HG02623 (cell line): ENCODE results near the gene SCN2B.

Experiments
- ATAC-seq: cut with Tn5 transposase; IDR thresholded peaks from one replicate; pipeline ENCODE4 v1.9.1; 2021; ENCODE audit warnings: moderate library complexity; ENCODE audit not compliant: unreplicated experiment

The SCN2B gene

GRCh38 chr11:118175993-118176777 lies at the start of gene SCN2B:
Gene SCN2B, minus strand, starts transcription at chr11:118176639. Its CDS starts 208 bp downstream, at chr11:118176431.
- ATAC-seq: no peak

DNA sequence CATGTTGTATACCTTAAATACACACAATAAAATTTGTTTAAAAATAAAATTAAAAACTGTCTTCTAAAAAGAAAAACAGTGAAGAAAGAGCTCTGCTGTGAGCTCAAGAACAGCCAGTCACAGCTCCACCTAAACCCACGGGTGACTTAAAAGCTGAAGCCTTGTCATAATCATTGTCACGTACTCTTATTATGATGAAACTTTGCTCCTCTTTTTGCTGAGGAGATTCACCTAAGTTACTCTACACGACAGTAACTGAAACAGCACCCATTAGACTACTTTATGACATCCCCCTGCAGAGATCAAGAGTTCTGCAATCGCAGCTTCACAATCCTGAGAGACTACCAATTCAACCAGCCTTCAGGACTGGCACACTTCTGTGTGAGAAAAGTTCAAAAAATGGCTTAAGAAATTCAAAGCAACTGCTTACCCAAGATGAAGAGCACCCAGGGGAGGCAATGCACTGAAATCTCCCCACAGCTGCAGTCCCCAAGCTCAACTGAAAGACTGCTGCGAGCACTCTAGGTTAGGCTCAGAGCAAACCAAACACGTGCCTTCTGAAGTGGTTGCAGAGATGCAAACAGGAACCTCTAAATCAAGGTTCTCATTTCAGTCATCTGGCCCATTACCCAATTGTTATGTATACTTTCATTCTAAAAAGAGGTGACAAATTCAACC lies 48.2 kb upstream of the SCN2B start, which contains the start of gene JAML:
Gene JAML, minus strand, starts transcription at position 501 of the 678 bp plus-strand sequence. CDS start 10,145 bp downstream, outside the sequence.
- ATAC-seq: no peak

DNA sequence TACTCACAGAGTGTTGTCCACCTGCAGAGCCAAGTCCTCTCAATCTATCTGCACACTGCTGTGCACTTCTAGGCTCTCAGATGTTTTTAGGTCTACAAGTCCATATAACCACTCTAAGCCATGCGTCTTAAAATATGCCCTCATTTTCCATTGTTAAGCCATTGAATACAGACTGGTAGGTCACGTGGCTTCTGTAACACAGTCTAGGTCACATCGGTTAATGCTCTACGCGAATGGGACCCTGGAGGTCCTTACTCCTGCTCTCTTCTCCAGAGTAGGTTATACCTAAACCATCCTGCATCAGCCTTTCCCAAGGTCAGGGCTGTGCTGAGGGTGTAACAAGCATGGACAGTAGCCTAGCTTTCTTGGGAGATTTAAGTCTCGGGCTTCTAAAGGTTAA lies 47.6 kb upstream of the SCN2B start:
- ATAC-seq: no peak

DNA sequence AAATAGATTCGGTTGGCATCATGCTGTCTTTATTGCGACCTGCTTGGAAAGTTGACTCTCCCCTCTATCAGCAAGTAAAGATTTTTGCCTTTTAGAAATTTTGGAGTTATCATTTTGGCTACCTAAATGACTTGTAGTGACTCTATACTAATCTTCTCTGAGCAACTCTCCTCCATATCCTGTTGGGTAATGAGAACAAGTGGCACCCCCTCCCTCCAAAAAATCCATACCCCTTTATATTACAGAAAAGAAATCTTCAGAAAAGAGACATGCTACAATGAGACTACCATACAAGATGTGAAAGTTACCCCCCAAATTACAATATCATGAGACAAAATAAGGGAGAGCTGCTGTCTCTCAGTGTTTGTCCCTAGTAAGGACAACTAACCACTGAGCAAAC lies 47.1 kb upstream of the SCN2B start:
- ATAC-seq: no peak

DNA sequence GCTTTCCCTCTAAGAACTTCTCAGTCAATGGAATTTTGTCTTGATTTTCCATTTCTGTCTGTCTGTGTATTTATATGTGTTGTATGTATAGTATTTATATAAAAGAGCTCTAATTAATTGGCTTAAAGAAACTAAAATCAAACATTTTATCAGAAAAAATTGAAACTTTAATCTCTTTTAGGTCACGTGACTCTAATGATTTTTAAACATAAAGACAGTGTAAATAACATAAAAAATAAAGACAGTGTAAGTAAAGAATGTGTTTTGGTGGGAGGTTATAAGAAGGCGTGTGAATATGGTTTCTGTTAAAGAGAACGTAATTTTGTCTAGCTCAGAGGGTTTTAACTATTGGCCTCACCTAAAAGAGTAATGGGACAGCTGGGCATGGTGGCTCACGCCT lies 46.0 kb upstream of the SCN2B start:
- ATAC-seq: no peak

DNA sequence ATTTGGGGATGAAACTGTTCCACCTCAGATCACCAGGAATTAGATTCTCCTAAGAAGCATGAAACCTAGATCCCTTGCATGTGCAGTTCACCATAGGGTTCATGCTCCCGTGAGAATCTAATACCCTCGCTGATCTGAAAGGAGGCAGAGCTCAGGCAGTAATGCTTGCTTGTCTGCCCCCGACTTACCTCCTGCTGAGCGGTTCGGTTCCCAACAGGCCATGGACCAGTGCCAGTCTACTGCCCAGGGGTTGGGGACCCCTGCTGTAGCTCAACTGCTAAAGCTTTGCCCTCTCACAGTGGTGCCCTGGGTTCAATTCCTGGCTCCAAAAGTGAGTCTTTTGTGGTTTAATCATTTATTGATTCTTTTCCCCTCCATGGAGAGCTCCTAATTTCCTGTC lies 45.0 kb upstream of the SCN2B start:
- ATAC-seq: no peak

DNA sequence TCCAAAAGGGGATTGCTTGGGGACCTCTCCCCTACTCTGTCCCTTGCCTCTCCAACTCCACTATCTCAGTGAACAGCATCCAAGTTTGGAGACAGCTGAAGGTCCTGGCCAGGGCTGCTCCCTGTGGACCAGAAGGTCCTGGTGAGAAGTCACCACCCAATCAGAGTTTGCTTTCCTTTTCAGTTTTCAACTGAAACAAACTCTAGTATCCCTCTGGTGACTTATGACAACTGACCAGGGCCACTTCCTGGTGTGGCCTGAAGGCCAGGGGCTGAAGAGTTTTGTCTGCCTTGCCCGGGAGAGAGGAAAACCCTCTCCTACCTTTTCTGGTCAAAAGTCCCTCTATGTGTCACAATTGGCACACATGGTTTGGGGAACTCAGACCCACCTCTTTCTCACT lies 43.3 kb upstream of the SCN2B start:
- no peak for ATAC-seq

DNA sequence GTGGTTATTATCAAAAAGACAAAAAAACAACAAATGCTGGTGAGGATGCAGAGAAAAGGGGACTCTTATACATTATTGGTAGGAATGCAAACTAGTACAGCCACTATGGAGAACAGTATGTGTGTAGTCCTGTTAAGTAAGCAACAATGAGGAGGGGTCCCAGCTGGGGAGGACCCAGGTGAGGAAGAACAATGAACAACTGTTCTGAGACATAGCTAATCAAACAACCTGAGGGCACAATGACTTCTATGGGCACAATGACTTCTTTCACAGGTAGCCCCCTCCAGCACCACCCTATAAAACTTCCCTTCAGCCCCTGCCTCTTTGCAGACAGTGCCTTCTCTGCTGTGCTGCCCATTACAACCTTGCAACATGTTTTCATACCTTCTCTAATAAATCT lies 42.8 kb upstream of the SCN2B start:
- ATAC-seq: no peak

GRCh38 chr11:118217575-118217974 lies 41.1 kb upstream of the SCN2B start:
- ATAC-seq: no peak

- no peak for ATAC-seq
These were observed 40.4 kb upstream of the SCN2B start for GRCh38 chr11:118216621-118217481.

- ATAC-seq: no peak
These were observed 39.3 kb upstream of the SCN2B start for GRCh38 chr11:118215765-118216164.

GRCh38 chr11:118215262-118215661 lies 38.8 kb upstream of the SCN2B start:
- no peak for ATAC-seq

GRCh38 chr11:118214210-118214914 lies 37.9 kb upstream of the SCN2B start:
- no peak for ATAC-seq

GRCh38 chr11:118213781-118214180 lies 37.3 kb upstream of the SCN2B start:
- ATAC-seq: no peak

DNA sequence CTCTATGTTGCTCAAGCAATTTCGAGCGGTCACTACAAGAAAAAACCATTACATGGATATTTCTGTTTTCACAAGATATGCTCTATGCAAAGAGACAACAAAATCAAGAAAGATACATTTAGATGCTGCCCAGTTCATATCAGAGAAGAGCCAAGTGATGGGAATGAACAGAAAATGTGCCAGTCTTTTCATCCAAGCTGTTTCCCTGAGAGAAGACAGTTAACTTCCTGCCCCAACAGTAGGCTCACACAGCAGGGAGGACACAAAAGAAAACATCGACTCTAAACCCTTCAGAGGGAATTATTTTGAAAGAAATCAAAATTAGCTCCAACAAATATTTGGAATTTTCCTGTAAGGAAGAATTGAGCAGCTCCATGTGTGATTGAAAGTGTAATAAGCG lies 36.8 kb upstream of the SCN2B start:
- ATAC-seq: no peak

DNA sequence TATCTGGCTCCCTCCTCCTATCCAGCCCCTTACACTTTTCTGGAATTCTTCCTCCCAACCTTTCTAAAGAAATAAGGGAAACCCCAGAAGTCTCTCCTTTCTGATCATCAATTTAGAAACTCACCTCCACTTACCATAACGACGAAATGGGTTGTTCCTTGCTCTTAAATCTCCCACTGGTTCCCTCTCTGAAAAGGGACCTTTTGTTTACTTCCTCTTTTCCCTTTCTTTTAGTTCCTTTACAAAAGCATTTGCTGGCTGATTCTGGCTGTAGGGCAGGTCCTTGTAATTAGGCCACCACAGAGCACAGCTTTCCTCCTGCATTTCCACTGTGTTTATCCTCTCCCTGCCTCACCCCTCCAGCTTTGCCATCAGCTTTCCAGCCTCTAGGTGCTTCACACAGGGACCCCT lies 36.3 kb upstream of the SCN2B start:
- ATAC-seq: no peak

DNA sequence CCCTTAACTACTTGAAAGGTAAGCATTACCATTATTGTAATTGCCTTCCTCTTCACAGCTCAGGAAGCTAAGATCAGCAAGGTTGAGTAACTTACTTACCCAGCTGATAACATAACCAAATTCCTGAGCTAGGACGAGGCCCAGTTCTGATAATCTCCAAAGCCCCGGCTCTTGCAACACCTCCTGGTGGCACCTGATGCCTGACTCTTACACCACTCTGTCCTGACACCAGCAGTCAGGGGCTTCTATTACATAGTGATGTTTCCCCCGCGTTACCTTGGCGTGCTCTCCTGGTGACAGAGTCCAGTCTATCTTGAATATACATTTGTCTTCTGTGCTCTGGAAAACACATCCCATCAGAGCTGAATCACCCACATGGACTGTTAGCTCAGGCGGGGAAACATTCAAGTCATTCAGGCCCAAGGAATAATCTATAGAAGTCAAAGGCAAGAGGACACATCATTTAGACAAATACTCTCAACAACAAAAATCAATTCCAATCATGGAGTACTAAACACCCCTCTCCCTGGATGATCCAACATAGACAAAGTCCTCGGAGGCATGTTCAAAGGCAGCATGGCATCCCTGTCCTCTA lies 35.8 kb upstream of the SCN2B start:
- no peak for ATAC-seq

DNA sequence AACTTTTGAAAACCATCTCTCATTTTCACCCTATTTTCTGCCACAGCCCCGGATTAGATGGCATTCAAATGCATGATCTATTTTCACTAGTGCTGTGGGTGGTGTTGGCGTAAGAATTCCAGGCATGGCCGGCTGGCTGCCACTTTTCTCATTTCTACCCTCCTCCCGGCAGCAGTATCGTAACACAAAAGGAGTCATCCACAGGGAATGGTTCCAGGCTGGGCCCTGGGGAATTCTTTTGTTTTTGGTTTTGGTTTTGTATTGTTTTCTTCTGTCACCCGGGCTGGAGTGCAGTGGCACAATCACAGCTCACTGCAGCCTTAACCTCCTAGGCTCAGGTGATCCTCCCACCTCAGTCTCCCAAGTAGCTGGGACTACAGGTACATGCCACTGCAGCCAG lies 34.6 kb upstream of the SCN2B start:
- ATAC-seq: no peak

- no peak for ATAC-seq
These were observed 33.9 kb upstream of the SCN2B start for GRCh38 chr11:118210323-118210722.

DNA sequence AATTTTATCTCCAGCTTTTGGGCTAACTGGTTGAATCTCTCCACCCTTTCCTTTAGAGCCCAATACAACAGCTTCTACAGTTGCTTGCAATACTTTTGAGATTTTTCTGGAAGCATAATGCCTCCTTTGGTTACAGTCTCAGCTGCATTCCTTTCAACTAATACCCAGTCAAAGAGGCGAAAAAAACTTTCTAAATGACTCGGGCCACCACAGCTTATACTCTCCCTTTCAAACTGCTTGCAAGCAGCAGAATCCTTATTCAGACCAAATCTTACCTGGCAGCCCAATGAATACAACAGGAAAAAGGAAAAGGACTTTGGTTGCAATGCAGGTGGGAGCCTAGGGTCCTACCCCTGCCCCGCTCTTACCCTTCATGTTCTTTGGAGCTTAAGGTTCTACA lies 32.6 kb upstream of the SCN2B start:
- no peak for ATAC-seq
